ENCODE data around the gene HYAL3. TPM values are rescaled to one million over a fixed set of nuclear protein-coding genes. Genes with fewer than 3 reads are reported as not detected.

Gene HYAL3
- total and polyA plus RNA-seq, 10 donors, result 0.73 to 3.8 (median 2.5) TPM

Other genes starting within 250 kb of the HYAL3 start
- 100 to 1,000 TPM; 196 to 381 (median 263) TPM for gene RBM5, start 210.5 kb downstream of the HYAL3 start, total RNA-seq
- gene RBM5, start 210.5 kb downstream of the HYAL3 start, polyA plus RNA-seq, result 100 to 1,000 TPM in 2 of 3 donors, 10 to 100 TPM in 1; 79.2 to 190 (median 149) TPM
- gene SEMA3F, start 144.1 kb downstream of the HYAL3 start, total RNA-seq, result 100 to 1,000 TPM in 3 of 7 donors, 10 to 100 TPM in 4; 56.1 to 205 (median 98.8) TPM
- 10 to 100 TPM; 16.9 to 34.2 (median 31.7) TPM for gene SEMA3F, start 144.1 kb downstream of the HYAL3 start, polyA plus RNA-seq
- gene GNAT1, start 107.8 kb downstream of the HYAL3 start, total RNA-seq, result under 1 TPM in 2 of 7 donors, not detected in 5; 0.18 to 0.44 TPM
- under 1 TPM in 1 of 3 donors, not detected in 2; 0.05 TPM for gene GNAT1, start 107.8 kb downstream of the HYAL3 start, polyA plus RNA-seq
- gene SLC38A3, start 94.1 kb downstream of the HYAL3 start, total RNA-seq, result not detected
- under 1 TPM in 2 of 3 donors, not detected in 1; 0.02 to 0.07 TPM for gene SLC38A3, start 94.1 kb downstream of the HYAL3 start, polyA plus RNA-seq
- gene GNAI2, start 63.2 kb downstream of the HYAL3 start, total RNA-seq, result 100 to 1,000 TPM; 276 to 466 (median 385) TPM
- 100 to 1,000 TPM; 147 to 232 (median 170) TPM for gene GNAI2, start 63.2 kb downstream of the HYAL3 start, polyA plus RNA-seq
- 10 to 100 TPM in 1 of 7 donors, 1 to 10 TPM in 6; 2.2 to 13.9 (median 4.5) TPM for gene SEMA3B, start 30.3 kb downstream of the HYAL3 start, total RNA-seq
- 10 to 100 TPM in 1 of 3 donors, 1 to 10 TPM in 2; 2.7 to 14.5 (median 3.4) TPM for gene SEMA3B, start 30.3 kb downstream of the HYAL3 start, polyA plus RNA-seq
- gene LSMEM2, start 20.3 kb downstream of the HYAL3 start, total RNA-seq, result under 1 TPM in 1 of 7 donors, not detected in 6; 0.46 TPM
- gene LSMEM2, start 20.3 kb downstream of the HYAL3 start, polyA plus RNA-seq, result under 1 TPM; 0.06 to 0.29 (median 0.20) TPM
- gene IFRD2, start 7.0 kb downstream of the HYAL3 start, total RNA-seq, result 10 to 100 TPM; 40.2 to 67.6 (median 48.0) TPM
- 10 to 100 TPM; 58.4 to 76.7 (median 74.8) TPM for gene IFRD2, start 7.0 kb downstream of the HYAL3 start, polyA plus RNA-seq
- 10 to 100 TPM in 6 of 7 donors, 1 to 10 TPM in 1; 7.8 to 15.1 (median 11.8) TPM for gene NAA80, start within 50 bp of the HYAL3 start, total RNA-seq
- gene NAA80, start within 50 bp of the HYAL3 start, polyA plus RNA-seq, result 10 to 100 TPM; 12.4 to 15.5 (median 15.2) TPM
- gene HYAL1, start 4.2 kb upstream of the HYAL3 start, total RNA-seq, result 100 to 1,000 TPM in 5 of 7 donors, 10 to 100 TPM in 2; 46.8 to 172 (median 122) TPM
- 10 to 100 TPM; 18.2 to 49.4 (median 46.6) TPM for gene HYAL1, start 4.2 kb upstream of the HYAL3 start, polyA plus RNA-seq
- 100 to 1,000 TPM; 192 to 746 (median 523) TPM for gene HYAL2, start 23.3 kb upstream of the HYAL3 start, total RNA-seq
- gene HYAL2, start 23.3 kb upstream of the HYAL3 start, polyA plus RNA-seq, result 100 to 1,000 TPM; 108 to 155 (median 123) TPM
- gene TUSC2, start 28.8 kb upstream of the HYAL3 start, total RNA-seq, result 10 to 100 TPM; 19.4 to 33.6 (median 24.4) TPM
- 10 to 100 TPM; 20.6 to 36.5 (median 34.4) TPM for gene TUSC2, start 28.8 kb upstream of the HYAL3 start, polyA plus RNA-seq
- 100 to 1,000 TPM in 1 of 7 donors, 10 to 100 TPM in 6; 48.3 to 113 (median 63.3) TPM for gene RASSF1, start 41.4 kb upstream of the HYAL3 start, total RNA-seq
- gene RASSF1, start 41.4 kb upstream of the HYAL3 start, polyA plus RNA-seq, result 10 to 100 TPM; 59.3 to 83.7 (median 81.4) TPM
- gene ZMYND10, start 46.3 kb upstream of the HYAL3 start, total RNA-seq, result 1 to 10 TPM in 3 of 7 donors, under 1 TPM in 3, not detected in 1; 0.60 to 2.2 (median 1.1) TPM
- 1 to 10 TPM in 2 of 3 donors, under 1 TPM in 1; 0.56 to 2.1 (median 1.6) TPM for gene ZMYND10, start 46.3 kb upstream of the HYAL3 start, polyA plus RNA-seq
- 10 to 100 TPM; 17.8 to 31.2 (median 22.7) TPM for gene NPRL2, start 51.4 kb upstream of the HYAL3 start, total RNA-seq
- 10 to 100 TPM; 22.1 to 28.2 (median 23.0) TPM for gene NPRL2, start 51.4 kb upstream of the HYAL3 start, polyA plus RNA-seq
- gene CYB561D2, start 51.5 kb upstream of the HYAL3 start, total RNA-seq, result 10 to 100 TPM; 18.7 to 33.7 (median 24.9) TPM
- 10 to 100 TPM; 26.8 to 35.2 (median 27.2) TPM for gene CYB561D2, start 51.5 kb upstream of the HYAL3 start, polyA plus RNA-seq
- gene TMEM115, start 60.1 kb upstream of the HYAL3 start, total RNA-seq, result 10 to 100 TPM; 22.6 to 49.2 (median 35.1) TPM
- gene TMEM115, start 60.1 kb upstream of the HYAL3 start, polyA plus RNA-seq, result 10 to 100 TPM; 14.0 to 22.1 (median 17.2) TPM
- 1 to 10 TPM in 6 of 7 donors, under 1 TPM in 1; 0.85 to 3.2 (median 1.4) TPM for gene CACNA2D2, start 204.2 kb upstream of the HYAL3 start, total RNA-seq
- under 1 TPM; 0.24 to 0.64 (median 0.26) TPM for gene CACNA2D2, start 204.2 kb upstream of the HYAL3 start, polyA plus RNA-seq